Germinal center (tissue), 1 donor: ENCODE results near the gene TSPY10.
"Not testable (repeated sequence)": the region's sequence is repeated elsewhere in the genome, so short reads cannot be mapped to it uniquely, and the experiment has no call there.

Source experiments
- DNase-seq: peaks from one replicate; pipeline ENCODE4 v3.0.0; 2012; ENCODE audit warnings: mixed read lengths, low spot score

TSPY10 gene

GRCh38 chrY:9527580-9527979 lies at the start of gene TSPY10:
TSS of gene TSPY10 (plus strand) at chrY:9527880. CDS start at chrY:9527926, 46 bp downstream.
- DNase-seq: not testable (repeated sequence)

DNA sequence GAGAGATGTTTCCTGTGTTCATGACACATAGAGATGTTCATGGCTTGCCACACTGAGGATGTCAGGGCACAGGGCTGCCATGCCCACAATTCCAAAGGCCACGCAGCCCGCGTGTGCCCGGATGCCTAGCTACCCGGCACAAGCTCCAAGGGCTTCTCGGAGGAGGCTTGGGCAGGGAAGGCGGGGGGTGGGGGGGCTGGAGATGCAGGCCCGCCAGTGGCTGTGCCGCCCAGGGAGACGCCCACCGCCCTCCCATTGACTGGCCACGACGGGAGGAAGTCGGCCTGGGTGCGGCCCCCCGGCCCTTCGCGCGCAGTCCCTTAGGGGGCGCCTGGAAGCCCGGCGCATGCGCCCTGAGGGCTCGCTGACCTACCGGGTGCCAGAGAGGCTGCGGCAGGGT lies 40.7 kb upstream of the TSPY10 start, which contains the start of gene TSPY9:
TSS of gene TSPY9 (plus strand) at position 301 of the 400 bp plus-strand sequence. CDS start at position 347, 46 bp downstream.
- not testable (repeated sequence) for DNase-seq

- not testable (repeated sequence) for DNase-seq
These were observed 23.3 kb upstream of the TSPY10 start for GRCh38 chrY:9504396-9504795.

DNA sequence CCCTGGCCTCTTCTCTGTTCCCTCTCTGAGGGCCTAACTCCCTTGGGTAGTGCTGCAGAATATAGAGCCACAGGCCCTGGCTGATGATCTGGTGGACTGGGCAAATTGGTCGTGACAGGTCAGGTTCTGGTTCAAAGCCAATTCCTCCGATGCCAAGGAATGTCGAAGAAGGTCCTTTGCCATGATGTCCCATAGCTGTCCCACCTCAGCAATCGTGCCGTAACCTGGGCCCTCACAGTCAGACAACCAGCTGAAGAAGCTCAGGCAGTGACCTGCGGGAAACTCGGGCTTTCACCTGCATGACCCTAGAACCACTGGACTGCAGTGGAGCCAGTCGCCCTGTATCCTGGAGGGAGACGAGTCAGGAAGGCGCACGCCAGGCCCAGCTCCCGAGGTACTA lies 11.4 kb upstream of the TSPY10 start:
- DNase-seq: not testable (repeated sequence)
